ENCODE data around the gene FILIP1L. TPM values are rescaled to one million over a fixed set of nuclear protein-coding genes. Genes with fewer than 3 reads are reported as not detected.

FILIP1L gene
- total RNA-seq, 1 donor from 2014 or later: 1.1 TPM

GRCh38 chr3:100124201-100124761 is 10.0 kb upstream of the FILIP1L start:
- Histone ChIP-seq H3K36me3 (ENCODE audit: control insufficient read depth, insufficient read depth, low read length) (no peaks in the 10 kb centered on the region), H3K27me3 (ENCODE audit: control insufficient read depth, insufficient read depth, low read length) (no peaks in the 10 kb centered on the region), H3K4me3 (ENCODE audit: low read depth, low read length) (no peak overlapping the region)
- DNase-seq (ENCODE audit: low read depth) (no peak), FAIRE-seq (no peak)
- TF ChIP-seq, protein P1, sequence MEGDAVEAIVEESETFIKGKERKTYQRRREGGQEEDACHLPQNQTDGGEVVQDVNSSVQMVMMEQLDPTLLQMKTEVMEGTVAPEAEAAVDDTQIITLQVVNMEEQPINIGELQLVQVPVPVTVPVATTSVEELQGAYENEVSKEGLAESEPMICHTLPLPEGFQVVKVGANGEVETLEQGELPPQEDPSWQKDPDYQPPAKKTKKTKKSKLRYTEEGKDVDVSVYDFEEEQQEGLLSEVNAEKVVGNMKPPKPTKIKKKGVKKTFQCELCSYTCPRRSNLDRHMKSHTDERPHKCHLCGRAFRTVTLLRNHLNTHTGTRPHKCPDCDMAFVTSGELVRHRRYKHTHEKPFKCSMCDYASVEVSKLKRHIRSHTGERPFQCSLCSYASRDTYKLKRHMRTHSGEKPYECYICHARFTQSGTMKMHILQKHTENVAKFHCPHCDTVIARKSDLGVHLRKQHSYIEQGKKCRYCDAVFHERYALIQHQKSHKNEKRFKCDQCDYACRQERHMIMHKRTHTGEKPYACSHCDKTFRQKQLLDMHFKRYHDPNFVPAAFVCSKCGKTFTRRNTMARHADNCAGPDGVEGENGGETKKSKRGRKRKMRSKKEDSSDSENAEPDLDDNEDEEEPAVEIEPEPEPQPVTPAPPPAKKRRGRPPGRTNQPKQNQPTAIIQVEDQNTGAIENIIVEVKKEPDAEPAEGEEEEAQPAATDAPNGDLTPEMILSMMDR (IDR thresholded peaks at IDR 0.05; ENCODE audit: insufficient read depth, low read length, severe bottlenecking): no peak

- DNase-seq (ENCODE audit: low read depth) (no peak), FAIRE-seq (no peak)
- H3K36me3 ChIP-seq (ENCODE audit: control insufficient read depth, insufficient read depth, low read length): no peaks in the 10 kb centered on the region
- no peak overlapping the region for H3K4me3 ChIP-seq (ENCODE audit: low read depth, low read length)
- TF ChIP-seq, protein P1 (IDR thresholded peaks at IDR 0.05; ENCODE audit: insufficient read depth, low read length, severe bottlenecking): no peak
- no peaks in the 10 kb centered on the region for H3K27me3 ChIP-seq (ENCODE audit: control insufficient read depth, insufficient read depth, low read length)
Observed at GRCh38 chr3:100123112-100123511, 8.8 kb upstream of the FILIP1L start.

DNA sequence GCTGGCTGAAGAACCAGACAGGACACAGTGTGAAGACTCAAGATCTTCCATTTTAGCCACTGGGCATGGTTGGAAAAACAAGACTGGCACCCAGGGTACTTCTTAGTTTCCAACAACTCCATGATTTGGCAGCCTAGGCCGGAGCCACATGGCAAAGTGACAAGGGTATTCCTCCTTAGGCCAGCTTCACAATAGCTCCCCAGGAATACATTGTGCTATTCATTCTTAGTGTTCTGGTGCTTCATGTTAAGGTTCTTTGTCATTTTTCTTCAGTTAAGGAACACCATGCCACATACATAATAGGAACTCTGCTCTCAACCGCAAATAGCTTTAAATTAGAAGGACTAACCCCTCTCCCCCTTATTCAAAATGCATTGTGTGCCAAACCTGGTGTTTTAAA is 8.0 kb upstream of the FILIP1L start:
- H3K36me3 ChIP-seq (ENCODE audit: control insufficient read depth, insufficient read depth, low read length): no peaks in the 10 kb centered on the region
- DNase-seq (ENCODE audit: low read depth) (no peak), FAIRE-seq (no peak)
- H3K27me3 ChIP-seq (ENCODE audit: control insufficient read depth, insufficient read depth, low read length): no peaks in the 10 kb centered on the region
- H3K4me3 ChIP-seq (ENCODE audit: low read depth, low read length): no peak overlapping the region
- TF ChIP-seq, protein P1 (IDR thresholded peaks at IDR 0.05; ENCODE audit: insufficient read depth, low read length, severe bottlenecking): no peak

GRCh38 chr3:100120693-100121092 is 6.4 kb upstream of the FILIP1L start:
- no peak for FAIRE-seq
- DNase-seq (ENCODE audit: low read depth): no peak
- H3K36me3 ChIP-seq (ENCODE audit: control insufficient read depth, insufficient read depth, low read length): no peaks in the 10 kb centered on the region
- TF ChIP-seq, protein P1 (IDR thresholded peaks at IDR 0.05; ENCODE audit: insufficient read depth, low read length, severe bottlenecking): no peak
- H3K4me3 ChIP-seq (ENCODE audit: low read depth, low read length): no peak overlapping the region
- H3K27me3 ChIP-seq (ENCODE audit: control insufficient read depth, insufficient read depth, low read length): no peaks in the 10 kb centered on the region

- TF ChIP-seq, protein P1 (IDR thresholded peaks at IDR 0.05; ENCODE audit: insufficient read depth, low read length, severe bottlenecking): no peak
- Histone ChIP-seq H3K4me3 (ENCODE audit: low read depth, low read length) (no peak overlapping the region), H3K36me3 (ENCODE audit: control insufficient read depth, insufficient read depth, low read length) (no peaks in the 10 kb centered on the region), H3K27me3 (ENCODE audit: control insufficient read depth, insufficient read depth, low read length) (no peaks in the 10 kb centered on the region)
- DNase-seq (ENCODE audit: low read depth): no peak
- no peak for FAIRE-seq
Observed at GRCh38 chr3:100120012-100120411, 5.7 kb upstream of the FILIP1L start.

DNA sequence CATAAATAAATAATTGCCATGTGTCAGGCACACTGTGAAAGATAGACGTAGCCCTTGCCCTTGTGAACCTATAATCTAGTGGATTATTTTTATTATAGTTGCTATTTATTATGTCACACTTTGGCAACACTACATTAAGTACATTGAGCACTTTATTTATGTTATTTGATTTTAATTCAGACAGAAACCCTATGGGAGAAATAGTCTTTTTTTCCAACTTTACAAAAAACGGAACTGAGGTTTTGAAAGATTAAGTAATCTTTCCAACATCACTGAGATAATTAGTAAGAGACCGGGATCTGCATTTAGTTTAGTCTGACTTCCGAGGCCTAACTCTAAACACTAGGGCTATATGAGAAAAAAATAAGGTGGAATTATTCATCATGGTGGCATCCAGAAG is 2.8 kb upstream of the FILIP1L start:
- no peak for FAIRE-seq
- no peak for DNase-seq (ENCODE audit: low read depth)
- TF ChIP-seq, protein P1 (IDR thresholded peaks at IDR 0.05; ENCODE audit: insufficient read depth, low read length, severe bottlenecking): no peak
- H3K27me3 ChIP-seq (ENCODE audit: control insufficient read depth, insufficient read depth, low read length): no peaks in the 10 kb centered on the region
- no peak overlapping the region for H3K4me3 ChIP-seq (ENCODE audit: low read depth, low read length)
- no peaks in the 10 kb centered on the region for H3K36me3 ChIP-seq (ENCODE audit: control insufficient read depth, insufficient read depth, low read length)
